HG02763 (cell line): Measurements from ENCODE around the gene APOL4.
"Not testable (repeated sequence)": the region's sequence is repeated elsewhere in the genome, so short reads cannot be mapped to it uniquely, and the experiment has no call there.

Source experiments
- ATAC-seq: cut with Tn5 transposase; IDR thresholded peaks from one replicate; pipeline ENCODE4 v1.9.1; 2021; ENCODE audit warnings: mild to moderate bottlenecking, moderate library complexity; ENCODE audit not compliant: unreplicated experiment

APOL4 gene

GRCh38 chr22:36201630-36202319 is at the start of gene APOL4:
APOL4 (minus strand) TSS chr22:36201809; CDS start chr22:36201734, 75 bp downstream.
- ATAC-seq, result no peak

- ATAC-seq, result not testable (repeated sequence)
Observed at GRCh38 chr22:36250292-36250960, 48.8 kb upstream of the APOL4 start.

- ATAC-seq, result no peak
Observed at GRCh38 chr22:36249160-36249559, 47.6 kb upstream of the APOL4 start.

GRCh38 chr22:36247955-36248354 is 46.3 kb upstream of the APOL4 start:
- ATAC-seq, result no peak

- ATAC-seq, result no peak
Observed at GRCh38 chr22:36246718-36247117, 45.1 kb upstream of the APOL4 start.

GRCh38 chr22:36245805-36246356 is 44.3 kb upstream of the APOL4 start:
- ATAC-seq, result no peak

- no peak for ATAC-seq
Observed at GRCh38 chr22:36244522-36245391, 43.1 kb upstream of the APOL4 start.

GRCh38 chr22:36243986-36244385 is 42.4 kb upstream of the APOL4 start:
- ATAC-seq, result no peak

GRCh38 chr22:36239401-36240171 is 38.0 kb upstream of the APOL4 start, which contains the start of gene APOL2:
APOL2 (minus strand) TSS chr22:36239527; CDS start chr22:36233162, 6,365 bp downstream.
- ATAC-seq, result peak; percentile 92

- no peak for ATAC-seq
Observed at GRCh38 chr22:36239150-36239400, 37.5 kb upstream of the APOL4 start.

GRCh38 chr22:36238373-36239149 is 37.0 kb upstream of the APOL4 start:
- no peak for ATAC-seq

GRCh38 chr22:36237462-36238372 is 36.1 kb upstream of the APOL4 start:
- no peak for ATAC-seq

- no peak for ATAC-seq
Observed at GRCh38 chr22:36236388-36237319, 35.0 kb upstream of the APOL4 start.

GRCh38 chr22:36235585-36235984 is 34.0 kb upstream of the APOL4 start:
- no peak for ATAC-seq

- ATAC-seq, result no peak
Observed at GRCh38 chr22:36234919-36235318, 33.3 kb upstream of the APOL4 start.

- no peak for ATAC-seq
Observed at GRCh38 chr22:36234213-36234612, 32.6 kb upstream of the APOL4 start.

GRCh38 chr22:36233796-36234195 is 32.2 kb upstream of the APOL4 start:
- ATAC-seq, result no peak
